Effector CD8-positive, alpha-beta T cell (primary cell): ENCODE results near the gene PRKG1.

Experiments used
- DNase-seq: peaks from one replicate; lab custom pipeline; 2025; lab: John Stamatoyannopoulos, UW

PRKG1 gene

DNA sequence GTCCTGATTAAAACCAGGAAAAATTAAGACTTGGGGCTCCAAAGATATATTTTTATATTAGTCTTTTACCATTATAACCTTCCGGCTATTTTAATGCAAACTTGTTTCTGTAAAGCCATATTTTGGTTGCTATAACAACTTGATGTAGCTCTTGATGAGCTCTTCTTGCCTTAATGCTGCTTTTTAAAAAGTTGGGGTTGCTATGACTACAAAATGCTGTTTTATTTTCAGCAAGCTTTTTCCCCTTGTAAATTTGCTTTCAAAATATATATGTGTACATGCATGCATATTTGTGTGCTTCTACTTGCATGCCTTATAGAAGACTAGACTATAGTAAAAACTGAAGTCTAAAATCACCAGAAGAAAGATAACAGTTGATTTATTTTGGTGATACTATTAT, 525.4 kb downstream of the PRKG1 start:
- DNase-seq: no peak

DNA sequence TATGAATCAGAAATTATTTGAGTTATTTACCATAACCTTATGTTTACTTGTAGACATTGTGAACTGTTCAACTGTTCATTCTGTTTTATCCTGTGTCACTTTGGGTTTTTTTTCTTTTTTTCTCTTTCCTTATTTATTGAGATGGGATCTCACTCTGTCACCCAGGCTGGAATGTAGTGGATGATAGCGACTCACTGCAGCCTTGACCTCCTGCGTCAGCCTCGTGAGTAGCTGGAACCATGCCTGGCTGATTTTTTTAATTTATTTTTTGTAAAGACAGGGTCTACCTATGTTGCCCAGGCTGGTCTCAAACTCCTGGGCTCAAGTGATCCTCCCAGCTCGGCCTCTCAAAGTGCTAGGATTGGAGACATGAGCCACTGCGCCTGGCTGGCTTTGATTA, 528.0 kb downstream of the PRKG1 start:
- no peak for DNase-seq

DNA sequence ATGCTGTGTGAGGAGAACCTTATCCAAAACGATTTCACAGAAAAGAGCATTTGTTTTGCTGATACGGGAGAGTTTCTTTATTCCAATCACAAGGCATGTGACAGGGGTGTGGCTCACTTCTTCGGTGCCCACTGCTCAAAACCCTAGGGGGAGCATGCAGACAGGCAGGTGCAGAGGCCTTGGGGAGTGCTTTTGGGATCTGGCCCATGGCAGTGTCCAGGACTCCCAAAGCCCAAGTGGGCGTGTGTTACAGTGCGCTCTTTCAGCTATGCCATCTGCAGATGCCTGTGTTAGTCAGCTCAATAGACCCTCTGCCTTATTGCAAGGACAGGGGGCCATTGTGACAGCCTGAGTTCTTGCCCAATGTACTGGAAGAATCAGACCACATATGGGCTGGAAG, 530.3 kb downstream of the PRKG1 start:
- DNase-seq: no peak

DNA sequence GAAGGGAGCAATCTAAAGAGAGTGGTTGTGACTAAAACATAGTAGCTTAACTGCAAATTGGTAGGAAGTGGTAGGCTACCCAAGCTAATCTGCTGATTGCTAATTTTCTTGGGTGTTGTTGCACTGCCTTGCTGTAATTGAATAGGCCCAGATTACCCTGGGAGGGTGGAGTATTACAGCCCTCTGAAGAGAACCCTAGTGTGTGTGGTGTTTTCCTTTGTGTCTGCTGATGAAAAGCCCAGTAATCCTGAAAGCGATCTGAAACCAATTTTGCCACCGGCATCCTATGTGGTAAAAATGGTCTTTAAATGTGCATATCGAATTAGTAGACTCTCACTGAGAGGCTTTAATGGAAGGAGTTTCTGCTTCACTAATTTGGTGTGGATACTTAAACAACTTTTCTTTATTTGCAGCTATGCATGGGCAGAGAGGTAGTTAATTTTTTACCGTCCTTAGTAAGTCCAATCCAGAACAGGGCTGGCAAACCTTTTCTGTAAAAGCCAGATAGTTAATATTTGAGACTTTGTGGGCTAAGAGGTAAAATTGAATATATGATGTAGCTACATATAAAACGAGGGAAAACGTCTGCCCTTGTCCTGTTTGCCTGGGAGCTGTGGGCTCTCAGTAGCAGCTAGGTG, 532.7 kb downstream of the PRKG1 start:
- no peak for DNase-seq

DNA sequence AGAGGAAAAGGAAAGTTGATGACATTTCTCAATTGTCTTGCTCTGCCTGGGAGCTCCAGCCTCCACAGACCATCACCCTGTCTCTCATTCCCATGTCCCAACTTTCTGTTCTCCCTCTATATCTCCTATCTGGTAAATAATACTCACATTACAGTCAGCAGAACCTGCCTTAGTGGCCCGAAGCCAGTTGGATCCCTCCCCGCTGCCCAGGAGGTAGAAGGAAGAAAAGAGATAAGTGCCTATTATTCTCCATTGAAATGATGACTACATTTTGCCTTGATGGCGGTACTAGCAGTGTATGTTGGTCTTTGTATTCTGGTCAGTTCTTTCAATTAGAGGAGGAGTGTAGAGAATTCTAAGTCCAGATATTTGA, 533.2 kb downstream of the PRKG1 start:
- DNase-seq: no peak

DNA sequence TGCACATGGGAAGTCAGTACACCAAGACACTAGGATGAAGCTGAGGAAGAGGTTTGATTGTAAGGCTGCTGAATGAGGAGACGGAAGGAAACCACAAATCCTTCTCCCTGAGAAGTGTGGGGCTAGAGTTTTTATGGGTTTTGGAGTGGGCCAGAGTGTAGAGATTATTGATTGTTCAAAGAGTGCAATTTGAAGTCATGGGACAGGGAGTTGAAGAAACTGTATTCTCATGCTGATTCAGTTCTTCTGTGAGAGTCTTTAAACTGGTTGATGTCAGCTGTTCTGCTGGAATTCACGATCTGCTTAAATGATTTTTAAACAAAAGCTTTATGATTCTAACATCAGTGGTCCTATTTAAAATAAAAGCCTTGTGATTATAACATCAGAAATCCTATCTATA, 533.9 kb downstream of the PRKG1 start:
- no peak for DNase-seq

DNA sequence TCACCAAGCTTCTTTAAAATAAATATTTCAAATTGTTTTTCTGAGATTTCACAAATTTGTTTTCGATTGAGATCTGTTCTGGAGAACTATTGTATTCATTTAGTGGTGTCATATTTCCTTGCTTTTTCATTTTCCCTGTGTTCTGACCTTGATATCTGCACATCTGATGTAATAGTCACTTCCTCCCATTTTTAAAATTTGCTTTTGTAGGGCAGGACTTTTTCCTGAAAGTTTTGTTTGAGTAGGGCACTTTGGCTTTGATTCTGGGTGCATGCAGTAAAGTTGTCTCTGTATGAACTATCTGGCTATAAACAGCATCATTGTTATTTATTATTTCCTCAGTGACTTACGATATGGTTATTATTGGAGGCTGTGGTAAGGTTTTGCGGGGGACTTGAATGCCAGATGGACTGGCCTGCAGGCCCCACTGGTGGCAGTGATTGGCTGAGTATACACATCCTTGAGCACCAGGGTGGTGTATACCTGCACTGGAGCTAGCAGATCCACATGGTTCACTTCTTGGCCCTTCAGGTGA, 541.5 kb downstream of the PRKG1 start:
- DNase-seq: no peak

DNA sequence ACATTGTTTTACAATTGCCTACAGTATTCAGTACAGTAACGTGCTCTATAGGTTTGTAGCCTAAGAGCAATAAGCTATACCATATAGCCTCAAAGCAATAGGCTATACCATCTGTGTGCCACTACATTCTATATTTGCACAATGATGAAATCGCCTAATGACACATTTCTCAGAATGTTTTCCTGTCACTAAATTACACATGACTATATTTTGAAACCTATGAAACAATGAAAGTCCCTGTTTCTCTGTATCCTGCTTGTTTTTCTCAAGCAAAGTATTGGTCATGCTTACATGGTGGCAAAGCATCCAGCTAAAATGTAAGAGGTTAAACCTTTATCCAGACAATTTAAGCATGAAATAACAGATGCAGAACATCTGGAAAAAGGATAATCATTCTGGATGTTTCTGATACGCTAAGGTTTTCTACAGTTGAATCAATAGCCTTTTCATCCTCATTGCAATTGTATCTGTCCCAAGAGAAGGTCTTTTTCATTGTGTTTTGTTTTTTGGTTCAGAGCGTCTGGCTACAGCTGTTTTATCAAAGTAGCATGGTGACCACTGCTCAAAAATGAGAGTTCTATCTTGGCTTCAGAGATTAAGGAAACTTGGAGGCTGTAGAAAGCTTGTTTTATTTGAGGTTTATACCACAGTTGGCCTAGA, 543.4 kb downstream of the PRKG1 start:
- no peak for DNase-seq

DNA sequence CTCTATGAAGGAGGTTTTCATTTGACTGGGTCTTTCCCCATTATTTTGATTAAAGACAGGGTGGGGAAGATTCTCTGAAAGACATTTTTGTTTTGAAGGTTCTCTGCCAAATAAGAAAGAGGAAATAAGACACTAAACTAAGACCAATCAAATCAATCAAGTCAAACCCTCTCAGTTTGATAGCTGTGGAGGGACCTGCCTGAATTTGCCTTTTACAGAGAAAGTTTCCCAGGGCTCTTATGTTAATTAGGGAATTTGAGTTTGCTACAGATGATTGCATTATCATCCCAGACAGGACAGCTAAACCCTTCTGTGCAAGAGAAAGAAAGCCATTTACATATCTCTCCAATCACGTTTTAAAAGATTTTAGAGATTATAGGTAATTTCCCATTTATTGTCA, 545.1 kb downstream of the PRKG1 start:
- no peak for DNase-seq

DNA sequence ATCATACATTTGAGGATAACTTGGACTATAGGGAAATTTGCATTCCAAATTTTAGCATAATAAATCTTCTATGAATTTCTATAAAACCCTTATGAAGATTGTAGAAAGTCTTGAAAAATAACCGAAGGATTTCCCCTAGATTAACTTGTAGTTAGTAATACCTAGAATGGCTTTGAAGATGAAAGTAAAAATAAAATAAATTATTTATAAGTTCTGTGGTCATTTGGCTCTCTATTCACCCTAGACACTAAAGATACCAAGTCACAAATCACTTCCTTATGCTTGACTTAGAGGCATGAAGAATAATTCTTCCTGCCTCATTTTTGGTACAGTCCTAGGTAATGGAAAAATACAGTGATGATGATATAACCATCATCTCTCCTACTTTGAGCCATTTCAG, 545.8 kb downstream of the PRKG1 start:
- no peak for DNase-seq

DNA sequence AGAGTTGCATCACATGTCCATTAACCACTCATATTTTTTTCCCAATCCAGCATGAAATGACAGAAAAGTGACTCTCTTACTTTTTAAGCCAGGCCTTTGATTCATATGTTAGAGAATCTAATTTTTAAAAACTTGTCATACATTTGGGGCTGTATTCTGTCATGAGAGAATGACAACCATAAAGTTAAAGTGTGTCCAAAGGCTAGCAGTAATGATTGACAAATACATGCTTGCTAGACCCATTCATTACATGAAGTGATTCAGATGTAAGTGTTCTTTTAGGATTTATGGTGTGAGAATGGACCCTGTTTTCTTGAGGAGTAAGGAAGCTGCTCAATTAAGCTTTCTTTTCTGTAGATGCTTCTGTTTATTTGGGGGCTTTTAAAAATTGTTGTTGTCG, 549.7 kb downstream of the PRKG1 start:
- DNase-seq: no peak

DNA sequence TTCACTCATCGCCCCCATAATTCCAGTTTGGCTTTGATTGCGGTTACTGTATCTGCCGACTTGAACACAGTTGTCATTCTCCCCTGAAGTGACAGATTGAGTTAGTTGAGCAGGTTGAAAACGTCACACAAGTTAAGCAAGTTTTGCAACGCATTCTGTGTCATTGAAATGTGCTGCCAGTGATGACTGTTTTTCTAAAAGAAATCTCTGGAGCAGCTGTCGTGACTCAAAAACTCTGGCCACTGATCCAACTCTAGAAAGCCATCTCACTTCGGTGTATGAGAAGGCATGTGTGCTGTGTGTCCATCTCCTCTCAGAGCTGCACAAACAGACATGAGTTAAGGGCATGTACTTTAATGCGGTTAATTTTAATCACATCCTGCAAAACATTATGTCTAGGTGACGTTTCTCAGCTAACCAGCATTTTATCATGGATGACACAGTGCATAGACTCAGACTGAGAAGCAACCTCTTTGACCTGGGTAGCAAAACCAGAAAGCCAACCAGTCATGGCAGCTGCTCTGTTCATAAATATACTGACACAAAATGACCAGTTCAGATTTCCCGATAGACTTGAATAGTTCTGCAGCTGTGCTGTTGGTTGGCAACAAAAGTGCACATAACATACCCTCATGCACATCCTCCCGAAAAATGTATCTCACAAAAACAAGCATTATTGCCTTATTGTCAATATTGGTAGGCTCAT, 555.8 kb downstream of the PRKG1 start:
- no peak for DNase-seq

DNA sequence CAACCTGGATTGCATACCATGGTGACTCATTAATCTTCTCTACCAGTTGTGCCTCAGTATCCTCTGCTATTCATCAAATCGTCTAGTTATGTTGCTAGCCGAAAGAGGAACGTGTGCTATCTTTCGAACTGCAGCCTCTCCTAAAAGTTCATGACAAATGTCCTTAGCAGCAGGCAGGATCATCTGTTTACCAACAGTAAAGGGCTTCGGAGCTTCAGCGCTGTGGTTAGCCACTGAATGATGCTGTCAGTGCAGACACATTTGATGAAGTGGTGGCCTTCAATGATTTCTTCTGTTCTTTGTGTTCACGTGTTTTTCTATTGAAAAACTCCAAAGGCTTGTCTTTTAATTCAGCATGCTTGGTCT, 556.3 kb downstream of the PRKG1 start:
- no peak for DNase-seq

DNA sequence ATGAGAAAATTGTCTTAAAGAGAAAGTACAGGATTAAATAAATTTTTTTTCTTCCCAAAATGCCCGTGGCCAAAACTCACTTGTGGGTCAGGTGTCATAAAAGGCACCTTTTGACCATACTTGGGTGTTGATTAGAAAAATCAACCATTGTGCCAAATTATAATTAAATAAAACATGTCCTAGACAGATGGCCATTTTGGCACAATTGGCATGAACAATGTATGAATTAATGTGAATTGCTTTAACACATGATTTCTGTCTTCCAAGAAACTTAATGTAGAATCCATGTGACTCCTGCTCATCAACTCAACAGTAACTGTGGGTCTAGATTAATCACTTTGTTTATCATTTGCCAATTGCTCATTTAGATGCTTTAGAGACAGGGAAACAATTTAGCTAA, 561.1 kb downstream of the PRKG1 start:
- DNase-seq: no peak

DNA sequence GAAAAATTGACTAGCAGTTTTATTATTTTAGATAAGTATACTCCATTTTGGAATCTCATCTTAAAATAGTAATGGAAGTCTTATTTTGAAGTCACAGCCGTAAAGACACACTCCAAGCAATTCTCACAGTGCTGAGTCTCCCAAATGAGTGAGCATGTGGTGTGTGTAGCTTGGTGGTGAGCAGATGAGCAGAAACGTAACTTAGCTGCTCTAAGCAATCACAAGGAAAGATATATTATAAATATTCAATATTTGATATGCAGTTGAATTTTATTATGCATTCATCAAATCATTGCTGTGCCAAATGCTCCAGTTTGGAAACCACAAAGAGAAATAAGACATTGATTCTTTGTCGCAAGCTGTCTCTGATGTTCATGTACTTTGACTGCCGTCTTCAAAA, 563.9 kb downstream of the PRKG1 start:
- no peak for DNase-seq

DNA sequence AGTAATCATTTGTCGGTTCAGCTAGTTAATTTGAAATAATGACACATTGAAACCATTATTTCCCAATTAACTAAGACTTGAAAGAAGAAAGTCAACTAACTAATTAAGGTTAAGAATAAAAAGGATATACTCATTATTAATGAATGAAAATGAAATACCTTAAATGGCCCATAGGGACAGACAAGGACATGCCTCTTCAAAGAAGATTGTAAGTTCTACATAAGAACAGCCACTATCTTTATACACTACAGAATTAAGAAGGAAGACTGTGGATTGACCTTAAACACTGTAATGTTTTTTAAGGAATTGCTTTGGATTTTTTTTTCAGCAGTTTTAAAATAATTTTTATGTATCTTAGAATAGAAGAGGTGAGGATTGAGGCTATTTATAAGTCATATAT, 564.5 kb downstream of the PRKG1 start:
- DNase-seq: no peak

DNA sequence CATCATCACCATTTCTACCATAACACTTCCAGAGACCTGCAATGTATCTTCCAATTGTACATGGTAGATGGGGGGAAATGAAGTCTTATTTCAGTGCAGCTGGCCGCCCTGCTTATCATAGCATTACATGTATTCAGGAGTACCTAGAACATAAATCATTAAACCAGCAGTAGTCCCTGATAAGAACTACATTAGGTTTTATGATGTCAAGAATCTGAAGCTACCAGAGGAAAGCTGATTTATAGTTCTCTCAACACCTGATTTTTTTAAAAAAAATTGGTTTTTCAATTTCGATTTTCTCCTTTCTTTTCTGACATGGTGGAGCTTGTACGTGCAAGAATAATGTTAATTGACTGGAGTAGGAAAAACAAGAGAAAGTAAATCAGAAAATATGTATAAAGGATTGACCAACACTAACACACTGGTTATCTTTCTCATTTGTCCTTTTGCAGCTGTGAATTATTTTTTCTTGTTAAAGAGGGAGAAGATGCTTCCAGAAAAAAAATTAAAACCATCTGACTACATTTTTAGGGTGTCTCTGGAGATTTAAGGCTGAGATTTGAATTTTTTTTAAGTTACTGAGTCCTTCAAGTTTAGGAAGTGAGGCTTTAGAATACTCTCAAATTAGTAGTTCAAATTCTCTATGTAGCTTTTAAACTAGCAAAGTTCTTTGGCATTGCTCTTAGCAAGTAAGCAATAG, 566.0 kb downstream of the PRKG1 start:
- DNase-seq: no peak

DNA sequence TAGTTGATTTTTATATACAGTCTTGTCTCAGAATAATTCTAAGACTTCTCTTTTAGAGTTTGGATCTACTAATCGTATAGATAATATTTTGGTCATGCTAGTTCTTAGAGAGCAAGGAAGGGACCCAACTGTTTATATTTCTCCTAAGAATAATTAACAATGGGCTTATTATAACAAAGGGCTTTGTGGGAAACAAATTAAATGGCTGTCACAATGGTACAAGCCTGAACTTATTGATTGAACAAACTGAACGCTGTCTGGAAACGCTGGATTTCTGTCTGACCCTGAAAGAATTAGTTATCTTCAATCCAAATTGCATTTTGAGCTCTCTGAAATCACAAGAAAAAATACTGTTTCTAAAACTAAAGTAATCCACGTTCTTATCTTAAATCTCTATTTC, 568.3 kb downstream of the PRKG1 start:
- no peak for DNase-seq

DNA sequence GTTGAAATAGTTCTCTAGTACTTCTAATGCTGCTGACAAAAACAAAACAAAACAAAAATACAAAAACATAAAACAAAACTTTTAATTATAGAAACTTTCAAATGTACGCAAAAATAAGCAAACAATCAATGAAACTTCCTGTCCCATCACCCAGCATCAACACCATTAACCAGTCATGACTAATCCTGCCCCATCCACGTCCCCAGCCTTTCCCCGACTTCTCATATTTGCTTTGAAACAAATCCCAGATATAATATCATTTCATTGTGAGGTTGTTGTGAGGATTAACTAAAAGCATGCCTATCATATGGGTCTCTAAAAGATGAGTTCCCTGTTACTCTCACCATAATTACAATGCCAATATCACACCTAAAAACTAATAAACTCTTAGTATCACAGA, 569.4 kb downstream of the PRKG1 start:
- DNase-seq: no peak

DNA sequence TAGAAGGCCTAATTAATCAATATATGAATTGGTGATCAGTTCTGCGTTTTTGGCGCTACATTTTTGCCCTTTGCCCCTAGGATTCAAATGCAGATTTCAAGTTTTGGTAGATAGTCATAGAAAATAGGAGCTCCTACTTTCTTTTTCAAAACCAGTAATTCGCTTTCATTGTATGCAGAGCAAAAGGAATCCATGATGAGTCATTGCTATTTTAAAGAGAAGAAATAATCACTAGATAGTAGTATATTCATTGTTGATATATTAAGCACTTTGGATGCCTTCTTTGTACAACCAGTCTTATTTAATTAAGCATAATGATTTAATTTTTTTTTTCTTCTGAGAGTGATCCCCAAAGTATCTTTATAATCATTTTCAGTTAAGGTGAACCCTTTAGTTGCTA, 574.8 kb downstream of the PRKG1 start:
- DNase-seq: no peak

DNA sequence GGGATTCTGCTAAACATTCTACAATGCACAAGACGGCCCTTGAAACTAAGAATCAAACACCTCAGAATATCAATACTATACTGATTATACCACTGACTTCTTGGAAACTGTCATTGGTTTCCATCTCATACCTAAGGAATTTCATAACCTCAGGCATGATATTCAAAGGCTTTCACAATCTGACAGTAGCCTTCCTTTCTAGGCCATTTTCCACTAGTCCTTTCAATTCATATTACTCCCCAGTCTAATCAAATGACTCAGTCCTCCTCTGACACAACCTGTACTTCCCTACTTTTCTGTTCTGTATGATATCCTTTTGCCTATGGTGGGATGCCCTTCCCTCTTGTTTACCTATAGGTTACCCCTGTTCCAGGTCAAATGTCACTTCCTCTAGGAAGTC, 576.8 kb downstream of the PRKG1 start:
- no peak for DNase-seq

DNA sequence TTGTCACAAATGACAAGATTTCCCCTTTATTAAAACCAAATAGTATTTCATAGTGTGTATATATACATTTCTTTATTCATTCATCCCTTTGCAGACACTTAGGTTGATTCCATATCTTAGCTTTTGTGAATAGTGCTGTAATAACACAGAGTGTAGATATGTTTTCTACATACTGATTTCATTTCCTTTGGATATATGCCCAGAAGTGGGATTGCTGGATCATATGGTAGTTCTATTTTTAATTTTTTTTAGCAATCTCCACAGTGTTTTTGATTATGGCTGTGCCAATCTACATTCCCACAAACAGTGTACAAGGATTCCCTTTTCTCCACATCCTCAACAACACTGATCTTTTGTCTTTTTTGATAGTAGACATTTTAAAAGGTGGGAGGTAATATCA, 578.7 kb downstream of the PRKG1 start:
- no peak for DNase-seq

DNA sequence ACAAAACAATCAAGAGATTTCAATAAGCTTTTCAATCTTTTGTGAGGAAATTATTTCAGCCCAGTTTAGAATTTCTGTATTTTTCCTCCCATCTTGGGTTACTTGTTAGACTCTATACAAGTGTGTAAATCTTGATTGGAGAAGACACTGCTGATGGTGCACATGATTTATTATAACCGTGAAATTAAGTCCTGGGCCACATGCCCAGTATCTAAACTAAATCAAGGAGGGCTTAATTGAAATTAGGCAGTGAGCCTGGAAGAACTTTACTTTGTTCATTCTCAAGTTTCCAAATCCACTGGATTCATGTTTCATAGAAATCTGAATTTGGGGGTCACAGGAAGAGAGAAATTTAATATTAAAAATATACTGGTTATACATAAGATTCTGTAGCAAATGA, 580.6 kb downstream of the PRKG1 start:
- no peak for DNase-seq
